ENCODE measurements around the gene CCNYL1.

- peak; percentile 13 for TF ChIP-seq EP300 (IDR thresholded peaks at IDR 0.05; ENCODE audit: low read depth)
- no peak for TF ChIP-seq CTCF (IDR thresholded peaks at IDR 0.05)
- no peak for TF ChIP-seq POLR2A (IDR thresholded peaks at IDR 0.05)
Observed at GRCh38 chr2:207782238-207783030, 71.0 kb downstream of the CCNYL1 start.

Data from transverse colon (tissue), 3 donors.